Neutrophil (primary cell): ENCODE results near the gene CDRT4.

ENCODE experiments used
- H3K27ac ChIP-seq: fragments of 200-600 bp; sonication (generic); 2 replicates; pipeline ENCODE4 v1.5.1; 2016; ENCODE audit warnings: mild to moderate bottlenecking, moderate library complexity
- H3K27me3 ChIP-seq: fragments of 200-600 bp; sonication (generic); 2 replicates; pipeline ENCODE4 v1.6.0; 2016; ENCODE audit warnings: mild to moderate bottlenecking
- H3K36me3 ChIP-seq: fragments of 200-600 bp; sonication (generic); 2 replicates; pipeline ENCODE4 v1.5.1; 2017
- H3K4me1 ChIP-seq, 2 experiments: fragments of 200-600 bp in 1 of 2; sonication (generic) in 1 of 2; 1 replicate in 1 of 2; 2 replicates in 1 of 2; pipeline versions ENCODE4 v1.5.1 to v1.6.1; 2013 to 2016; ENCODE audit warnings: low read depth in 1 of 2, low read length in 1 of 2, mild to moderate bottlenecking in 1 of 2, moderate library complexity in 1 of 2; ENCODE audit not compliant: control insufficient read depth in 1 of 2, insufficient read depth in 1 of 2
- H3K4me3 ChIP-seq, 2 experiments: fragments of 200-600 bp in 1 of 2; sonication (generic) in 1 of 2; 1 replicate in 1 of 2; 2 replicates in 1 of 2; pipeline ENCODE4 v1.5.1; 2013 to 2016; ENCODE audit warnings: low read depth in 1 of 2, low read length in 1 of 2, mild to moderate bottlenecking in 1 of 2, moderate library complexity in 1 of 2
- H3K9me3 ChIP-seq: fragments of 200-600 bp; sonication (generic); 2 replicates; pipeline ENCODE4 v1.5.1; 2016
- TF ChIP-seq, protein P1 (sequence below): fragments of 200-600 bp; sonication (generic); IDR thresholded peaks from 2 replicates; pipeline ENCODE4 v1.5.1; 2016; ENCODE audit warnings: antibody characterized with exemption

CDRT4 gene

GRCh38 chr17:15456972-15457722 is 10.3 kb downstream of the CDRT4 start:
- Histone ChIP-seq H3K9me3 (no peaks in the 10 kb centered on the region), H3K36me3 (no peaks in the 10 kb centered on the region), H3K27me3 (no peaks in the 10 kb centered on the region), H3K4me3 (no peak overlapping the region), H3K4me1 (no peaks in the 10 kb centered on the region), H3K27ac (no peak overlapping the region)
- TF ChIP-seq, protein P1, sequence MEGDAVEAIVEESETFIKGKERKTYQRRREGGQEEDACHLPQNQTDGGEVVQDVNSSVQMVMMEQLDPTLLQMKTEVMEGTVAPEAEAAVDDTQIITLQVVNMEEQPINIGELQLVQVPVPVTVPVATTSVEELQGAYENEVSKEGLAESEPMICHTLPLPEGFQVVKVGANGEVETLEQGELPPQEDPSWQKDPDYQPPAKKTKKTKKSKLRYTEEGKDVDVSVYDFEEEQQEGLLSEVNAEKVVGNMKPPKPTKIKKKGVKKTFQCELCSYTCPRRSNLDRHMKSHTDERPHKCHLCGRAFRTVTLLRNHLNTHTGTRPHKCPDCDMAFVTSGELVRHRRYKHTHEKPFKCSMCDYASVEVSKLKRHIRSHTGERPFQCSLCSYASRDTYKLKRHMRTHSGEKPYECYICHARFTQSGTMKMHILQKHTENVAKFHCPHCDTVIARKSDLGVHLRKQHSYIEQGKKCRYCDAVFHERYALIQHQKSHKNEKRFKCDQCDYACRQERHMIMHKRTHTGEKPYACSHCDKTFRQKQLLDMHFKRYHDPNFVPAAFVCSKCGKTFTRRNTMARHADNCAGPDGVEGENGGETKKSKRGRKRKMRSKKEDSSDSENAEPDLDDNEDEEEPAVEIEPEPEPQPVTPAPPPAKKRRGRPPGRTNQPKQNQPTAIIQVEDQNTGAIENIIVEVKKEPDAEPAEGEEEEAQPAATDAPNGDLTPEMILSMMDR: no peak

DNA sequence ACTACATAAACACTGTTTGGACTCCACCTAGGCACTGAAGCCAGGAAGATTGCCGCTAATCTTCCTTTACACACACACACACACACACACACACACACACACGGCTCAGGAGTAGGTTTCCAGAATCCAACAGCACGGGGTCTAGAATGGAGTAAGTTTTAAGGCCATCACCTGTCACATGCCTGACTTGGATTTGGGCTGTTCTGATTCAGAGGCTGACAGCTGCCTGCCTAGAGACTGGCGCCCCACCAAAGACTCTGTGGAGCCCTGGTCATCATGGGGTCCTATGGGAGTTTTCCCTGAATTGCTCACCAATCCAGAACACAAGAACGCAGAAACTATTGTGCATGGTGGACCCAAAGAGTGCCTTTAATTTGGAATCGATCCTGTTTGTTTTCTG is 10.9 kb downstream of the CDRT4 start:
- H3K4me1 ChIP-seq: no peaks in the 10 kb centered on the region
- TF ChIP-seq, protein P1: no peak
- no peak overlapping the region for H3K4me3 ChIP-seq
- no peaks in the 10 kb centered on the region for H3K9me3 ChIP-seq
- no peaks in the 10 kb centered on the region for H3K36me3 ChIP-seq
- H3K27ac ChIP-seq: no peak overlapping the region
- no peaks in the 10 kb centered on the region for H3K27me3 ChIP-seq

DNA sequence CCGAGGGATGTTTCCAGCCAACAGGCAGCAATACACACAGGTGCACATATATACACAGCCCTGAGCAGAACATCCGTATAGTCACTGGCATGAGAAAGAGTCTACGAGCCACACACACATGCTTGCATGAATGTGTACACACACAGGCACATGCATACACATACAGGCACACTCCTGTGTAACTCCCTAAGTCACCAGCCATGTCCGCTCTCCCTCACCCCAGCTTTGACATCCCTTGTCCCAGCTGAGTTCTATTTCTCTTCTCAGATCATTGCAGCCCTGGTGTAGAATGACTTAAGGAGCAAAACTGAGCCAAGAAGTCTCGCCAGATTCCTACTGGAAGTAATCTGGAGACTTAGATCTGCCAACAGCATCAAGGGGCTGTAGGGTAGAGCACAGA is 13.1 kb downstream of the CDRT4 start:
- no peak overlapping the region for H3K27ac ChIP-seq
- H3K9me3 ChIP-seq: no peaks in the 10 kb centered on the region
- H3K27me3 ChIP-seq: no peaks in the 10 kb centered on the region
- H3K4me3 ChIP-seq: no peak overlapping the region
- H3K36me3 ChIP-seq: no peaks in the 10 kb centered on the region
- no peaks in the 10 kb centered on the region for H3K4me1 ChIP-seq
- TF ChIP-seq, protein P1: no peak

DNA sequence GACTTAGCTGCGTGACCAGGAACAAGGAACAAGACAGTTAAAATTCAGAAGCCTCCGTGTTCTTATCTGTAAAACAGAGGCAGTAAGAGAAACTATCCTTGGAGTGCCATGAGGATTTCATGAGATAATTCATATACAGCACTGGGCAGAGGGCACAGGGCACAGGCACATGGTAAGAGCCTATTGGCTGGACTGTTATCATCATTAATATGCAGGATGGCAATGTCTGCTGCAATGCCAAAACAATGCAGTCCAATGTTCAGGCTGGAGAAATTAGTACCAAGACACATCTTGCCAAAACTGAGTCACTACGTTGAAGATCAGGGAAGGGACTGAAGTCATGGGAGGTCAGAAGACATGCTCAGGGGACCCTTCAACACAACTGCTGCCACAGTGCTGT is 13.6 kb downstream of the CDRT4 start:
- Histone ChIP-seq H3K4me1 (no peaks in the 10 kb centered on the region), H3K27me3 (no peaks in the 10 kb centered on the region), H3K36me3 (no peaks in the 10 kb centered on the region), H3K9me3 (no peaks in the 10 kb centered on the region), H3K4me3 (no peak overlapping the region), H3K27ac (no peak overlapping the region)
- TF ChIP-seq, protein P1: no peak

GRCh38 chr17:15453246-15453645 is 14.2 kb downstream of the CDRT4 start:
- no peak overlapping the region for H3K27ac ChIP-seq
- no peaks in the 10 kb centered on the region for H3K36me3 ChIP-seq
- H3K4me1 ChIP-seq: no peaks in the 10 kb centered on the region
- TF ChIP-seq, protein P1: no peak
- H3K4me3 ChIP-seq: no peak overlapping the region
- H3K27me3 ChIP-seq: no peaks in the 10 kb centered on the region
- H3K9me3 ChIP-seq: no peaks in the 10 kb centered on the region
